Esophagus squamous epithelium (tissue), 5 donors: ENCODE data around the gene IGSF10. TPM values are rescaled to one million over a fixed set of nuclear protein-coding genes. Genes with fewer than 3 reads are reported as not detected.

Source experiments
- DNase-seq: peaks from one replicate; lab custom pipeline; 2025; lab: John Stamatoyannopoulos, UW
- H3K27ac ChIP-seq, 4 donors: fragments of 200-600 bp; sonication (generic); one replicate each; pipeline ENCODE4 v1.5.1; 2016 to 2019; ENCODE audit warnings: mild to moderate bottlenecking in 1 of 4
- H3K27me3 ChIP-seq, 4 donors: fragments of 200-600 bp; sonication (generic); 1 replicate in 3 of 4; 2 replicates in 1 of 4; pipeline versions ENCODE4 v1.5.1 to v1.6.0; 2017 to 2021; ENCODE audit warnings: antibody characterized with exemption in 1 of 4
- H3K36me3 ChIP-seq, 3 donors: fragments of 200-600 bp; sonication (generic); one replicate each; pipeline ENCODE4 v1.5.1; 2016 to 2019
- H3K4me1 ChIP-seq, 3 donors: fragments of 200-600 bp; sonication (generic); one replicate each; pipeline ENCODE4 v1.5.1; 2017 to 2019
- H3K4me3 ChIP-seq, 4 donors: fragments of 200-600 bp; sonication (generic); 1 replicate in 3 of 4; 2 replicates in 1 of 4; pipeline ENCODE4 v1.5.1; 2016 to 2019; ENCODE audit warnings: mild to moderate bottlenecking in 2 of 4, moderate library complexity in 1 of 4
- H3K9me3 ChIP-seq, 3 donors: fragments of 200-600 bp; sonication (generic); one replicate each; pipeline ENCODE4 v1.5.1; 2016 to 2019
- CTCF ChIP-seq, 6 experiments: fragments of 450-650 bp in 4 of 6; fragments of 200-600 bp in 2 of 6; sonication (generic) in 2 of 6; IDR thresholded peaks; one replicate each; pipeline ENCODE4 v1.5.1; 2016 to 2019; ENCODE audit warnings: antibody characterized with exemption in 6 of 6, mild to moderate bottlenecking in 4 of 6, moderate library complexity in 4 of 6
- POLR2A ChIP-seq, 4 donors: fragments of 450-650 bp; IDR thresholded peaks; one replicate each; pipeline ENCODE4 v1.6.1; 2017; ENCODE audit warnings: antibody characterized with exemption in 4 of 4, mild to moderate bottlenecking in 4 of 4, moderate library complexity in 3 of 4
- WGBS, 2 donors: methylation state at CpG; one replicate each; pipeline ENCODE4 v1.1.5; 2018; 5-methylcytosine and 5-hydroxymethylcytosine counted together
- intact Hi-C: fragments of 100-400 bp; cut with DNase I; formaldehyde crosslinking; loops from one replicate; pipeline ENCODE4 v1.15.0; 2022
- total RNA-seq, 4 donors: library from RNA; depleted of rRNA; stranded (reverse); fragments of >200 nt; gene quantifications; one replicate each; pipeline ENCODE4 v1.1.0, GENCODE V29; 2016
- donor health status: DM: yes; HTN: yes; CAD: no.

The IGSF10 gene
- total RNA-seq, 4 donors from 2014 or later = 0.45 to 10.7 (median 1.3) TPM

- Histone ChIP-seq H3K9me3 (no peaks in the 10 kb centered on the region), H3K4me3 (no peak overlapping the region), H3K27ac (peak overlapping the region in 1 of 4 donors; percentile 65), H3K27me3 (no peaks in the 10 kb centered on the region), H3K4me1 (peaks cover 0 to 12% (median 0%) of the 10 kb centered on the region in 3 donors), H3K36me3 (no peaks in the 10 kb centered on the region)
- TF ChIP-seq POLR2A (IDR thresholded peaks at IDR 0.05) = no peak
- no peak for TF ChIP-seq CTCF (IDR thresholded peaks at IDR 0.05)
- DNase-seq = no peak
- intact Hi-C loops = no loop called here
- WGBS, 2 donors = 34 to 78% methylated on average over 3 of the region's 3 CpGs
These were observed 28.9 kb downstream of the IGSF10 start for GRCh38 chr3:151431940-151432339.

- no peaks in the 10 kb centered on the region for H3K27me3 ChIP-seq
- intact Hi-C loops = no loop called here
- H3K4me3 ChIP-seq = no peak overlapping the region
- WGBS, 2 donors = 72 to 76% methylated on average over 5 of the region's 5 CpGs
- DNase-seq = no peak
- no peaks in the 10 kb centered on the region for H3K36me3 ChIP-seq
- peaks cover 0 to 12% (median 0%) of the 10 kb centered on the region in 3 donors for H3K4me1 ChIP-seq
- peak overlapping the region in 1 of 4 donors; percentile 26 for H3K27ac ChIP-seq
- H3K9me3 ChIP-seq = no peaks in the 10 kb centered on the region
- TF ChIP-seq CTCF (IDR thresholded peaks at IDR 0.05) (no peak), POLR2A (IDR thresholded peaks at IDR 0.05) (no peak)
These were observed 29.9 kb downstream of the IGSF10 start for GRCh38 chr3:151430821-151431484.

GRCh38 chr3:151428386-151428785 lies 32.5 kb downstream of the IGSF10 start:
- H3K4me3 ChIP-seq = no peak overlapping the region
- intact Hi-C loops = no loop called here
- peaks cover 0 to 4% (median 0%) of the 10 kb centered on the region in 3 donors for H3K4me1 ChIP-seq
- H3K9me3 ChIP-seq = no peaks in the 10 kb centered on the region
- DNase-seq = no peak
- H3K27ac ChIP-seq = no peak overlapping the region
- no peaks in the 10 kb centered on the region for H3K36me3 ChIP-seq
- 73 to 88% methylated on average over 2 of the region's 2 CpGs for WGBS, 2 donors
- TF ChIP-seq CTCF (IDR thresholded peaks at IDR 0.05) (no peak), POLR2A (IDR thresholded peaks at IDR 0.05) (no peak)
- no peaks in the 10 kb centered on the region for H3K27me3 ChIP-seq

- H3K9me3 ChIP-seq = no peaks in the 10 kb centered on the region
- no peak overlapping the region for H3K4me3 ChIP-seq
- H3K4me1 ChIP-seq = no peaks in the 10 kb centered on the region
- H3K27ac ChIP-seq = no peak overlapping the region
- intact Hi-C loops = no loop called here
- TF ChIP-seq CTCF (IDR thresholded peaks at IDR 0.05) (no peak), POLR2A (IDR thresholded peaks at IDR 0.05) (no peak)
- H3K36me3 ChIP-seq = no peaks in the 10 kb centered on the region
- no peak for DNase-seq
- H3K27me3 ChIP-seq = no peaks in the 10 kb centered on the region
These were observed 34.6 kb downstream of the IGSF10 start for GRCh38 chr3:151426341-151426657.

- H3K27ac ChIP-seq = no peak overlapping the region
- no peak for DNase-seq
- intact Hi-C loops = no loop called here
- TF ChIP-seq POLR2A (IDR thresholded peaks at IDR 0.05) (no peak), CTCF (IDR thresholded peaks at IDR 0.05) (peak in 1 of 6 experiments; percentile 17)
- H3K9me3 ChIP-seq = no peaks in the 10 kb centered on the region
- WGBS, 2 donors = 49 to 63% methylated on average over 4 of the region's 4 CpGs
- H3K4me1 ChIP-seq = no peaks in the 10 kb centered on the region
- no peak overlapping the region for H3K4me3 ChIP-seq
- H3K36me3 ChIP-seq = no peaks in the 10 kb centered on the region
- H3K27me3 ChIP-seq = no peaks in the 10 kb centered on the region
These were observed 35.1 kb downstream of the IGSF10 start for GRCh38 chr3:151425627-151426340.
